ENCODE results near the gene RAB34.
"Not testable (repeated sequence)": the region's sequence is repeated elsewhere in the genome, so short reads cannot be mapped to it uniquely, and the experiment has no call there.

The RAB34 gene

DNA sequence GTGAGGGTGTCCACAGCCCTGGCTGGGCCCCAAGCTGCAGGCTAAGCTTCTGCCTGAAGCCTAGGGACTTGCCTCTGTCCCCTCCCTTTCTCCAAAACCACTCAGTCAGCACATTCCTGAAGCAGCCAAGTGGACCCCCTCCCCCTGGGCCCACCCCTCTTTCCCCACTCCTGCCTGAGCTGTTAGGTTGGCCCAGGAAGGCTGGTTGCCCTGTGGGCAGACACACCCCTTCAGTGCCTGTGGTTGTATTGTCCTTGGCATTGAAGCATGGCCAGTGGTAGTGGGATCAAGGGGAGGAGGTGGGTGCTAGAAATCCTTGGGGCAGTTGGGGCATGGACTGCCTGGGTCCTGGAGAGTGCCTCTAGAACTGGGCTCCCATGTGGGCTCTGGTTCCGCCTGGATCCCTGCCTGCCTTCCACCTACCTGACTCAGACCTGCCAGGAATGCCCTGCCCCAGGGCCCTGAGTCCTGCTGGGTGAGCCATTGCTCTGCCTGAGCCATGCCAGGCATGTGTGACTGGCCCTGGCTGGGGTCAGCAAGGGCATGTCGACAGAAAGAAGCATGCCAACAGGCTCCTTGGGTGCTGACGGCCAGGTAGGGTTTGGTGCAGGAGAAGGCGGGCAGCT, 28.2 kb upstream of the RAB34 start:
- DNase-seq: no peak

DNA sequence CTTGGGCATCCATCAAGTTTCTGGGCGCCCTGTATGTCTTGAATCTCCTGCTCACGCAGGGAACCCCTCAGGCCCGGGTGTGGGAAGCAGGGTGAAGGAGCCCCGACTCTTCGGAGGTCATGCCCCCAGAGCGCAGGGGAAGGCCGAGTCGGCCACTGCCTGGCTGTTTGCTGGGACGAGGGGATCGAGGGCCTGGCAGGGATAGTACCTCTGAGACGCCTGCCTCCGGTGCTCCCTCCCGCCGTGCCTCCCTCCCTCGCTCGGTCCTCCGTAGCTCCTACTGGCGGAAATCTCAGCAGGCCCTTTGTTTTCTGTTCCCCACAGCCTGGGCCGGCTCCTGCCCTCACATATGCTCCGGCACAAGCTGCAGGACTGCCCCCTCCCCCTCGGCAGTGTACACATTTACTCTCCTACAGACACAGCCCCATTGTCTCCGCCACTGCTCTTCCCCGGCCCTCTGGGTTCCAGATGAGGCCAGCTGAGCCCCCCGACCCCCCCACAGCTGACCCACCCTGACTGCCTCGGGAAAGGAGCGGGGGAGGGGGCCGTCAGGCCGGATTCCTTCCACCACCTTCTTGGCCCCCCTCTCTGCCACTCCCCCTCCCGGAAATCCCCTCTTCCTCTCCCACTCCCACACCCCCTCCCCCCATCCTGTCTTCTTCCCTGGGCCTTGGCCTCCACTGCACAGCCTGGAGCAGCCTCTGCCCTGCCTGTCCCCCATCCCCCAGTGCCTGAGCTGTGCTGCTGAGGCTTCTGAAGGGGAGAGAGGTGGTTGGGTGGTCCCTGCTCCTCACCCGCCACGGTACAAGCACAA, 27.5 kb upstream of the RAB34 start:
- DNase-seq: no peak

DNA sequence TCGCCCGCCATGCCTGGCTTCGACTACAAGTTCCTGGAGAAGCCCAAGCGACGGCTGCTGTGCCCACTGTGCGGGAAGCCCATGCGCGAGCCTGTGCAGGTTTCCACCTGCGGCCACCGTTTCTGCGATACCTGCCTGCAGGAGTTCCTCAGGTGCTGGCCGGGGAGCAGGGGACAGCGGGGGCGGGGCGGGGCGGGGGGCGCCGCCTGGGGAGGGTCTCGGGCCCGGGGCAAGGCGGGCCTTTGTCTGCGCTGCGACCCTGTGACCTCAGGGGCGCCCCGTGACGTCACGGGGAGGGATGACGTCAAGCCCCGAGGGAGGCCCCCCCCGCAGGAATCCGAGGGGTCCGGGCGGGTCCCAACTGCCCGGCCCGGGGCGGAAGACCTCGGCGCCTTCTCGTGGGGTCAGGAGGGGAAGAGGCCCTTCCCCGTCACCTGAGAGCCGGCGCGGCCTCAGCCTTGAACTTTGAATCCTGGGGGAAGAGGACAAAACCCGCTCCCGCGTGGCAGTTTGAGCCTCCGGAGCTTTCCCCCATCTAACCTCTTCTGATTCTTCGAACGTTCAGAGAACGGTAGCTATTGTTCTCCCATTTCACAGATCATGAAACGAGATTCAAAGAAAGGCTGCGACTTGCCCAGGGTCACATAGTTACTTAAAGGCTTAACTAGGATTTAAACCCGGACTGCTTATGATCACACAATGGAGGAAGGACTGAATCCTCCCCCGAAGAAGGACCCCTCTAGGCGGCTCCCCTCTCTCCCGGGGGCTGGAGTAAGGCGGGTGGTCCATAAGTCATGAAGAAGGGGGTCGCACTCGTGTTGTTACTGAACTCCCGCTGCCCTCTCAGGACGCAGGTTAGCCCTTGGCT, 26.7 kb upstream of the RAB34 start:
- DNase-seq: peak; percentile 69

DNA sequence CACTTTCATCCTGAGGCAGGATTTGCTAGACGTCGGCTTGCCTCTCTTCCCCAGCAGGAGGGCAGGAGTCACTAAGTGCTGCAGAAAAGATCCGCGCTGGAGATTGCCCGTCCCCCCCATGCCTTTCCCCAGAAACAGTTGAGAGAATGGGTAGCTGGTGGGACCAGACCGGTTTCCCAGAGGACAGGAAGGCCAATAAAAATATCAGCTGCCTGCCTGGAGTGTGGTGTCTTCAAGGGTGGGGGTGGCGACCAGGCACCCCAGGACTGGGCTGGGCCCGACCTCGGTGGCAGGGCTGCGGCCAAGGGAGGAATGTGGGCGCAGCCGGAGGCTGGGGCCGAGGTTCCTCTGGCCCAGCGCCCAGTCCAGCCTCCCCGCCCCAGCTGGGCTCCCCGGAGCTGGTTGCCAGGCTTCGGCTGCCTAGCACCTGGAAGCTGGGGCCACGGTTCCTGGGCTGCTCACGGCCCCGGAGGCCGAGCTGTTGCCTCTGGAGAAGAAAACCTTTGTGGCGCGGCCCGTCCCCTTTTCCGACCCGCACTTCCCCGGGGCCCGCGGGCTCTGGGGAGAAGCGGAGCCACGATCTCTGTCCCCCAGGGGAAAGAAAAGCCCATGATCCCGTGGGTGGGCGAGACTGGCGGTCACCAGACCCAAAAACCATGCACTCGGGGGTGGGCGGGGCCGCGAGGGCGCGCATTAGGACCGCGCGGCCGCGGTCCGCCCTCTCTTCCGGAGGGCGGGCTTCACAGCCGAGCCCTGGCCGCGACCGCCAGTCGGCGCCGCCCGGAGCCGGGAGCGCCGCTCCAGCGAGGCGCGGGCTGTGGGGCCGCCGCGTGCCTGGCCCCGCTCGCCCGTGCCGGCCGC, 25.8 kb upstream of the RAB34 start, which contains the start of gene TRAF4:
Gene TRAF4 (plus strand): TSS at position 769 of the 861 bp plus-strand sequence. CDS start 102 bp downstream, outside the sequence.
- peak; percentile 98 for DNase-seq

DNA sequence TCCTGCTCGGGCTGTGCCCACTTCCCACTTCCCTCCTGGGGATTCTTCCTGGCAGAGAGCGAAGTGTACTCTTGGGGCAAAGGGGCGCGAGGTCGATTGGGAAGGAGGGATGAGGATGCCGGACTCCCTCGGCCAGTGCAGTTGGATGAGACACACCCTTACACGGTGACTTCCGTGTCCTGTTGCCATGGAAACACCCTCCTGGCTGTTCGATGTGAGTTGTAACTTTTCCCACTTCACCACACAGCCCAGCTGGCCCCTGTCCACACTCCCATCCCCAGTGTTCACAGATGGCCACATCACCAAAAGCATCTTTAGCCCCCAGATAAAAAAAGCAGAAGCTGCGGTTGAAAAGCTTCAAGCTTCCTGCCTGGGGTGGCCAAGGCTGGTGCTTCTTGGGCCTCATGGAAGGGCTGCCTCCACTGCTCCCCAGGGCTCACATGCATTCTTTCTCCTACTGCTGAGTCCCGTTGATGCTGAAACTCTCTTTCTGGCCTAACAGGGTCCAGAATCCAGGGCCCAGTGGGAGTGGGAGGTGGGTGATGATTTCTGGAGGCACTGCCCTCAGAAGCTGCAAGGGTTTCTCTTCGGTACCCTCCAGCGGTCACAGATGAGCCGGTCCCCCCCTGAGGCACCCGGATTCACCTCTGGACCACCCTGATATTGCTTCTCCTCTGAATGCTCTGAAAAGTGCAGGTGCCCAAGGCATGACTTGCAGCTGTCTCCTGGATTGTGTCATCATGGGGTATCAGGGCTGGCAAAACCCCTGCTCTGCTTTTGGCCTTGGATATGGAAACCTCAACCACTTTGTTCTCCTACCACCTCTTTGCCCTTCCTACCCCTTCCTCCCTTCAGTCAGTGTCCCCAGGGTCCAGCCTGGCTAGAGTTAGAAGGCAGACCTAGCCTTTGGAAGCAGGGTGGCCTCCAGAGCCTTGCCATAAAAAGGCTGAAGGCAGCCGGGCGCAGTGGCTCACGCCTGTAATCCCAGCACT, 24.0 kb upstream of the RAB34 start:
- no peak for DNase-seq

DNA sequence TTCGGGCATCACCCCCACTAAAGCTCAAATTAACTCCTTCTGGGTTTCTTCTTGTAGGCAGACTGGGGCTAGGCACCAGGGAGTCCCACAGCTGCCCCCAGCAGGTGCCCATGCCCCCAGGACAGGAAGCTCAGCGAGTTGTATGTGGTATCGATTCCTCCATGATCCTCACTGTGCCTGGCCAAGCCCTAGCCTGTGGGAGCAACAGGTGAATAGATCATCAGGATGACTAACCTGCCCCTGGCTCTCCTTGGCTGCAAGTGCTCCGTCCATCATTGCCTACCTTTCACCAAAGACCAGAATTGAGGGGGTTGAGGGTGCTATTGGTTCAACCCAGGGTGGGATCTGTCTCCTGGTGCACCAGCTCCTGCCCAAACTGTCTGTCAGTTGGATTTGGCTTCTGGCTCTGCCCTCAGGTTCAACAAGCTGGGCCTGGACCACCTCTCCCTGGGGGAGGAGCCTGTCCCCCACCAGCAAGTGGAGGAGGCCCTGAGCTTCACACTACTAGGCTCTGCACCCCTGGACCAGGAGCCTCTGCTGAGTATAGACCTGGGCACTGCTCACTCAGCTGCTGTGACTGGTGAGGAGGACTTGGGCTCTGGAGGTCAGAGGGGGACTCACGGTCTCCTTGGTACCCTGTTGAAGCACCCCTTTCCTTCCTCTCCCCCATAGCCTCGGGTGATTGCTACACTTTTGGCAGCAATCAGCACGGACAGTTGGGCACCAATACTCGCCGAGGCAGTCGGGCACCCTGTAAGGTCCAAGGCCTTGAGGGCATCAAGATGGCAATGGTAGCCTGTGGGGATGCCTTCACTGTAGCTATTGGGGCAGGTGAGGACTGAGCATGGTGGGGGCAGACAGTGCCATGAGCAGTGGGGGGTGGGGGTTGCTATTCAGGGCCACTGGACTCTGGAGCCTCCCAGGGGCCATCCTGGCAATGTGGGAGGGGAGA, 23.0 kb upstream of the RAB34 start:
- DNase-seq: no peak

DNA sequence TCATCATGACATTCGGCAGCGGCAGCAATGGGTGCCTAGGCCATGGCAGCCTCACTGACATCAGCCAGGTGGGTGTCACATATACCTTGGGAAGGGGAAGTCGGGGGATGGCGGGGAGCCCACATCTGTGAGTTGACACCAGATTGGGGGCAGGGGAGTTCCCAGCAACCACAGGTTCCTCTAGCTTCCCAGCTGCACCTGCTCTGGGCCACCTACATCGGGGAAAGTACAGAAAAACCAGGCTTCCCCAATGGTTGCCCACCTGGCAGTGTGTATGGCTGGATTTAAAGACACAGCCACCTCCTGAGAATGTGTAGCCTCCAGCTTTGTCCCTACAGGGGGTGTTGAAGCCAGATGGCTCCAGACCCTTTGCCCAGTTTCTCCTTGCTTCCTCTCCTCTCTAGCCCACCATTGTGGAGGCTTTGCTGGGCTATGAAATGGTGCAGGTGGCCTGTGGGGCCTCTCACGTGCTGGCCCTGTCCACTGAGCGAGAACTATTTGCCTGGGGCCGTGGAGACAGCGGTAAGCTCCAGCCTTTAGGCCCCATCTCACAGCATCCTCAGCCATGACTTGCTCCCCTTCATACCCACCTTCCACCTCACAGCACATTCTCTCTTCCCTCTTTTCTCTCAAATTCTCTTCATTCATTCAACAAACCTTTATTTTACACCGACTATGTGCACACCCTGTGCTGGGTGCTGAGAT, 21.2 kb upstream of the RAB34 start:
- DNase-seq: no peak

DNA sequence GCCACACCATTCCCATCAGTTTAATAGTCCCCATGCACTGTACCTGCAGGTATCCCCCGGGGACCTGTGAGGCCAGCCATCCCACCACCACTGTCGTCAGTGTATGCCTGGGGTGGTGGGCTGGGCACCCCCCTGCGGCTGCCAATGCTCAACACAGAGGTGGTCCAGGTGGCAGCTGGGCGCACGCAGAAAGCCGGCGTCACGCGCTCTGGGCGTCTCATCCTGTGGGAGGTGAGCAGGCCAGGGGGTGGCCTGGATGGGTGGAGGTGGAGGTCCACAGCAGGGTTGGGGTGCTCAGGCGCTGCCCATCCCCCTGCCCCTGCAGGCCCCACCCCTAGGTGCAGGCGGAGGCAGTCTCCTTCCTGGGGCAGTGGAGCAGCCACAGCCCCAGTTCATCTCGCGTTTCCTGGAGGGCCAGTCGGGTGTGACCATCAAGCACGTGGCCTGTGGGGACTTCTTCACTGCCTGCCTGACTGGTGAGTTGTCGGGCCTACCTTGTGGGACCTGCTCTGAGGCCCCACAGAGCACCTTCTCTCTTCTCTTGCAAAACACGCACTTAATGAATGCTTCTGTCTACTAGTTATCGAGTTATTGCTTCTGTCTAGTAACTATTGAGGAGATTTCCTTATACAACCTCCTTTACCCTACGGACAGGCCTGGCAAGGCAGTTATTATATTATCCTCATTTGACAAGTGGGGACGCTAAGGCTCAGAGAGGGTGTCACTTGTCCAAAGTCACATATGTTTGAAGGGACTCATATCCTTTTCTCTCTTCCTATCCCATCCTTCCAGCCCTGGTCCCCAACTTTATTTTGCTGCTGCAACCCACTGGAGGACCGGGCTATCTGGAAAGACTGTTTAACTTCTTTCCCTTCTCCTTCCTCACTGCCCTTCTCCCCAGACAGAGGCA, 20.4 kb upstream of the RAB34 start:
- no peak for DNase-seq

DNA sequence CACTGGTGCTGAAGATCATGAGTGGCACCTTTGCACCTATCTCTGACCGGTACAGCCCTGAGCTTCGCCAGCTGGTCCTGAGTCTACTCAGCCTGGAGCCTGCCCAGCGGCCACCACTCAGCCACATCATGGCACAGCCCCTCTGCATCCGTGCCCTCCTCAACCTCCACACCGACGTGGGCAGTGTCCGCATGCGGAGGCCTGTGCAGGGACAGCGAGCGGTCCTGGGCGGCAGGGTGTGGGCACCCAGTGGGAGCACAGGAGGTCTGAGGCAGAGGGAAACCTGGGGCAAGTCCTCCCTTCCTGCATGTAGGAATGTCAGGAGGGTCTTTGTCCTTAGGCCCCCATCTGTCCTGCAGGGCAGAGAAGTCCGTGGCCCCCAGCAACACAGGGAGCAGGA, 19.6 kb upstream of the RAB34 start:
- no peak for DNase-seq

DNA sequence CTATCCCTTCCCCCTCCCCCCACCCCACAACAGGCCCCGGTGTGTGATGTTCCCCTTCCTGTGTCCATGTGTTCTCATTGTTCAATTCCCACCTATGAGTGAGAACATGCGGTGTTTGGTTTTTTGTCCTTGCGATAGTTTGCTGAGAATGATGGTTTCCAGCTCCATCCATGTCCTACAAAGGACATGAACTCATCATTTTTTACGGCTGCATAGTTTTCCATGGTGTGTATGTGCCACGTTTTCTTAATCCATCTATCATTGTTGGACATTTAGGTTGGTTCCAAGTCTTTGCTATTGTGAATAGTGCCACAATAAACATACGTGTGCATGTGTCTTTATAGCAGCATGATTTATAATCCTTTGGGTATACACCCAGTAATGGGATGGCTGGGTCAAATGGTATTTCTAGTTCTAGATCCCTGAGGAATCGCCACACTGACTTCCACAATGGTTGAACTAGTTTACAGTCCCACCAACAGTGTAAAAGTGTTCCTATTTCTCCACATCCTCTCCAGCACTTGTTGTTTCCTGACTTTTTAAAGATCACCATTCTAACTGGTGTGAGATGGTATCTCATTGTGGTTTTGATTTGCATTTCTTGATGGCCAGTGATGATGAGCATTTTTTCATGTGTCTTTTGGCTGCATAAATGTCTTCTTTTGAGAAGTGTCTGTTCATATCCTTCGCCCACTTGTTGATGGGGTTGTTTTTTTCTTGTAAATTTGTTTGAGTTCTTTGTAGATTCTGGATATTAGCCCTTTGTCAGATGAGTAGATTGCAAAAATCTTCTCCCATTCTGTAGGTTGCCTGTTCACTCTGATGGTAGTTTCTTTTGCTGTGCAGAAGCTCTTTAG, 18.5 kb upstream of the RAB34 start:
- not testable (repeated sequence) for DNase-seq

DNA sequence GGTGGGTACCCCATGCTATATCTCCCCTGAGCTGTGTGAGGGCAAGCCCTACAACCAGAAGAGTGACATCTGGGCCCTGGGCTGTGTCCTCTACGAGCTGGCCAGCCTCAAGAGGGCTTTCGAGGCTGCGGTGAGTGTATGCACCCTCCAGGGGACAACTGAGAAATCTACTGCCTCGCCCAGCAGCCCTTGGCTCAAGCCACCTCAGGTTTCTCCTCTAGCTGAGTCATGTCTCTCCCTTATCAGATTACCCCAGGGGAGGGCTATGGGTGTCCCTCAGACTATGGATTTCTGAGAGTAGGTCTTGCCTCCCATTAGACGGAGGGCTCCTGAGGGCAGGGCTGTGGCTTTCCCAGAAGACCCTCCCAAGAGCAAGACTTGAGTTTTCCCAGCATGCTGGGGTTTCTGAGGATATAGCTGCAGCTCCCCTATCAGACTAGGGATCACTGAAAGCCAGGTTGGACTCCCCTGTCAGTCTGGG, 17.6 kb upstream of the RAB34 start:
- DNase-seq: no peak

DNA sequence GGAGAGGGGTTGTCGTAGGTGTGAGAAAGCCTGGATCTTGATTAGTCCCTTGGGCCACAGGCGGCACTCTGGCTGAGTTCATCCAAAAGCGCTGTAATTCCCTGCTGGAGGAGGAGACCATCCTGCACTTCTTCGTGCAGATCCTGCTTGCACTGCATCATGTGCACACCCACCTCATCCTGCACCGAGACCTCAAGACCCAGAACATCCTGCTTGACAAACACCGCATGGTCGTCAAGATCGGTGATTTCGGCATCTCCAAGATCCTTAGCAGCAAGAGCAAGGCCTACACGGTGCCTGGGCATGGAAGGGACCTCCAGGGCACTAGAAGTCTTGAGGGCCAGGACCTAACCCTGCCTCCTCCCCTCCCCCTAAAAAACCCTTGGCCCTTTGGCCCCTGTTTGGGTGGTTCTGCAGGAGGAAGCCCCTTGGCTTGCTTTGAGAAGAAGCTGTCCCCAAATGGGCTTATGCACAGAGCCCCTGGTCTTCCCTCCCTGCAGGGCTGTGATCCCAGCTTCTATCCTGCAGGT, 17.1 kb upstream of the RAB34 start:
- no peak for DNase-seq

DNA sequence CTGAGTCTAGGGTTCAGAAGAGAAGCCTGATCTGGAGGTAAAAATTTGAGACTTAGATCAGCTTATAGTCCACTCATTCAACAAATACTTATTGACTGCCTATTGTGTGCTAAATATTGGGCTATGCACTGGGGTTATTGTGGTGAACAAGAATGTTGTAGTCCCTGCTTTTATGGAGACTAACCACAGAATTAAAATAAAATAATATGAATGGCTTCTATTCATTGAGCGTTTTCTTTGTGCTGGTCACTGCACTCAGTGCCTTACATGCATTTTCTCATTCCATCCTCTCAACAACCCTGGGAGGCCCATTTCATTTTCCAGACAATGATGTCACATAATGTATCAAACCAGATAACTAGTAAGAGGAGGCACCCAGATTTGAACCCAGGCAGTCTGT, 15.7 kb upstream of the RAB34 start:
- DNase-seq: no peak

DNA sequence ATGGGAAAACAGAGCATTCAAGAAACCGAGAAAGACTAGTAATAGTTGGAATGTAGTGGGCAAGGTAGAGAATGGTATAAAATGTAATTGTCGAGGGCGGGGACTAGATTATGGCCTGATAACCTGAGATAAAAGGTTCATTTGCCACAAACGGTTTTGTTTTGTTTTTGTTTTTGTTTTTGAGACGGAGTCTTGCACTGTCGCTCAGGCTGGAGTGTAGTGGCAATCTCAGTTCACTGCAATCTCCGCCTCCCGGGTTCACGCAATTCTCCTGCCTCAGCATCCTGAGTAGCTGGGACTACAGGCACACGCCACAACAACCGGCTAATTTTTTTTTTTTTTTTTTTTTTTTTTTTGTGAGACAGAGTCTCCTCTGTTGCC, 12.3 kb upstream of the RAB34 start:
- no peak for DNase-seq

DNA sequence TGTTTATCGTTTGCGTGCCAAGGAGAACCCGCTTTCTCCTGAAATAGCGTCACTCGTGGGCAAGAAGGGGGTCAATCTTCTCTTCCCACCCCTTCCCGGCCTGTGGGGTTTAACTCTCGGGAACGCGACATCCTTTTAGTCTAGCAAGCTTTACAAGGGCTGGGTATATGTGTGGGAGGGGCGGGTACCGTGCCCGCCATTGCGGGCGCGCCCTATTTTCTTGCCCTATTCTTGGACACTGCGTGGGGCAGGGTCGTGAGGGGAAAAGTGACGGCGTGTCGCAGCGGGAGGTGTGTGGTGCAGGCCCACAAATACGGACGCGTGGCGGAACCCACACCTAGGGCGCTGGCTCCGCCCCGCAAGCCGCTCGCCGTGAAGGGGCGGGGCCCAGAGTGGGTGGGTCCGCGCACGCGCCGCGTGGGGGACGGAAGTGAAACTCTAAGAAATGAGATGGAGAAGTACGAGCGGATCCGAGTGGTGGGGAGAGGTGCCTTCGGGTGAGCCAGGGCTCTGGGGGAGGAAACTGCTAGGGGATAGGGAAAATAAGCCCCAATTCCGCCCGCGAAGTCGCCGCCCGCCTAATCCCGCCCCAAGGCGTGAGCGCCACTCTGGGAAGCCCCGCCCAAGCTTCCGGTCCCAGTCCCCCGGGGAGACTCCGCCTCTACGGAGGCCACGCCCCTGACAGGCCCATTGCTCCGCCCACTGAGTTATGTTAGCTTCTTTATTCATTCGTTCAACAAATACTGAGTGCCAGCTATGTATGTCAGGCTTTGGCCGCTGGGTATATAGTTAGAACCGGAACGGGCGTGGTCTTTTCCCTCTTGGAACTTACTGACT, 10.9 kb upstream of the RAB34 start, which contains the start of gene NEK8:
Gene NEK8 (plus strand): TSS at position 425 of the 837 bp plus-strand sequence. CDS start 26 bp downstream, at position 451.
- DNase-seq: peak; percentile 96
